ENCODE measurements around the gene SLC38A1. TPM values are rescaled to one million over a fixed set of nuclear protein-coding genes. Genes with fewer than 3 reads are reported as not detected.
"Not testable (repeated sequence)": the region's sequence is repeated elsewhere in the genome, so short reads cannot be mapped to it uniquely, and the experiment has no call there.

SLC38A1 gene
- total RNA-seq, 1 experiment from 2014 or later = 259 TPM

DNA sequence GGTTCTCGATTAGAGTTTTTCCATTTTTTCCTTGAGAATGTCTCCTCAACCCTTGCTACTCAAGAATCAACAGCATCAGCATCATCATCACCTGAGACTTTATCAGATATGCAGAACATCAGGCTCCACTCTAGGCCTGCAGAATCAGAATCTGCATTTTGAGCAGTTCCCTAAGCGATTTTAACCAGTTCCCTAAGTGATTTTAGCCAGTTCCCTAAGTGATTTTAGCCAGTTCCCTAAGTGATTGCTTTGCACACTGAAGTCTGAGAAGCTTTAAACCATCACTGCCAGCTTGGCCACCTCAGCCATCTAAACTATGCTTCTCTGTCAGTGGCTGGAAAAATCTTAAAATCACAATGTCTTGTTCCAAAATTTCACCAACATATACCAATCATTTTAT, 29.4 kb upstream of the SLC38A1 start:
- H3K4me1 Mint-ChIP-seq (ENCODE audit: low read depth, unreplicated experiment) = no peaks in the 10 kb centered on the region
- H3K36me3 ChIP-seq (ENCODE audit: control insufficient read depth, insufficient read depth, low read length) = no peaks in the 10 kb centered on the region
- ChIA-PET POLR2A (no interaction called here), CTCF (interaction anchor here (0.7 kb wide), 1 partner anchor 20 kb away, joined by 3 read pairs; no protein-coding TSS in a partner anchor)
- H3K4me3 Mint-ChIP-seq (ENCODE audit: unreplicated experiment) = no peak overlapping the region
- TF ChIP-seq, protein P1, sequence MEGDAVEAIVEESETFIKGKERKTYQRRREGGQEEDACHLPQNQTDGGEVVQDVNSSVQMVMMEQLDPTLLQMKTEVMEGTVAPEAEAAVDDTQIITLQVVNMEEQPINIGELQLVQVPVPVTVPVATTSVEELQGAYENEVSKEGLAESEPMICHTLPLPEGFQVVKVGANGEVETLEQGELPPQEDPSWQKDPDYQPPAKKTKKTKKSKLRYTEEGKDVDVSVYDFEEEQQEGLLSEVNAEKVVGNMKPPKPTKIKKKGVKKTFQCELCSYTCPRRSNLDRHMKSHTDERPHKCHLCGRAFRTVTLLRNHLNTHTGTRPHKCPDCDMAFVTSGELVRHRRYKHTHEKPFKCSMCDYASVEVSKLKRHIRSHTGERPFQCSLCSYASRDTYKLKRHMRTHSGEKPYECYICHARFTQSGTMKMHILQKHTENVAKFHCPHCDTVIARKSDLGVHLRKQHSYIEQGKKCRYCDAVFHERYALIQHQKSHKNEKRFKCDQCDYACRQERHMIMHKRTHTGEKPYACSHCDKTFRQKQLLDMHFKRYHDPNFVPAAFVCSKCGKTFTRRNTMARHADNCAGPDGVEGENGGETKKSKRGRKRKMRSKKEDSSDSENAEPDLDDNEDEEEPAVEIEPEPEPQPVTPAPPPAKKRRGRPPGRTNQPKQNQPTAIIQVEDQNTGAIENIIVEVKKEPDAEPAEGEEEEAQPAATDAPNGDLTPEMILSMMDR (IDR thresholded peaks at IDR 0.05; ENCODE audit: insufficient read depth in 1 of 2, low read depth in 1 of 2, low read length in 1 of 2, severe bottlenecking in 1 of 2, unreplicated experiment in 1 of 2) = no peak
- H3K36me3 Mint-ChIP-seq (ENCODE audit: insufficient read depth, unreplicated experiment) = no peaks in the 10 kb centered on the region
- no peaks in the 10 kb centered on the region for H3K4me1 ChIP-seq
- H3K27ac Mint-ChIP-seq (ENCODE audit: unreplicated experiment) = no peak overlapping the region
- H3K4me3 ChIP-seq (ENCODE audit: low read depth, low read length) = no peak overlapping the region
- H3K27me3 ChIP-seq (replicated peaks; ENCODE audit: control insufficient read depth, insufficient read depth, low read length) = no peaks in the 10 kb centered on the region
- no peaks in the 10 kb centered on the region for H3K9me3 Mint-ChIP-seq (ENCODE audit: unreplicated experiment)
- no TSS peak for BruUV-seq (replicated peaks)
- H3K27me3 Mint-ChIP-seq (ENCODE audit: insufficient read depth, unreplicated experiment) = peaks cover 11% of the 10 kb centered on the region
- DNase-seq = no peak
- intact Hi-C loops (cut with micrococcal nuclease; ENCODE audit: unreplicated experiment) = no loop called here
- no peaks in the 10 kb centered on the region for H3K9me3 ChIP-seq

DNA sequence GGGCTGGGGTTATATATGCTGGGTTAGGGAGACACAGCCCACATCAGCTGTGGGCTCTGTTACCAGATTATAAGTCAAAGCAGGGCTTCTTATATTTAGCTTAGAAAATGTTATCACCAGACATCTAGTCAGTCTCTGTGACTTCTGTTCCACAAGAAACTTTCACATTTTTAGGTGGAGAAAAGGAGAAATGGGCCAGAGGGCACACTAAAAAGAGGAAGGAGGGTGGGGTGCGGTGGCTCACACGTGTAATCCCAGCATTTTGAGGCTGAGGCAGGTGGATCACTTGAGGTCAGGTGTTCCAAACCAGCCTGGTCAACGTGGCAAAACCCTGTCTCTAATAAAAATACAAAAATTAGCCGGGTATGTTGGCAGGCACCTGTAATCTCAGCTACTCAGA, 28.0 kb upstream of the SLC38A1 start:
- TF ChIP-seq, protein P1 (IDR thresholded peaks at IDR 0.05; ENCODE audit: insufficient read depth in 1 of 2, low read depth in 1 of 2, low read length in 1 of 2, severe bottlenecking in 1 of 2, unreplicated experiment in 1 of 2) = no peak
- BruUV-seq (replicated peaks) = no TSS peak
- Histone ChIP-seq H3K27me3 (replicated peaks; ENCODE audit: control insufficient read depth, insufficient read depth, low read length) (no peaks in the 10 kb centered on the region), H3K36me3 (ENCODE audit: control insufficient read depth, insufficient read depth, low read length) (no peaks in the 10 kb centered on the region), H3K4me1 (no peaks in the 10 kb centered on the region), H3K9me3 (peaks cover 2% of the 10 kb centered on the region; the same call in 1 of the 2 replicates), H3K4me3 (ENCODE audit: low read depth, low read length) (no peak overlapping the region)
- no peak for DNase-seq
- Mint-ChIP-seq H3K36me3 (ENCODE audit: insufficient read depth, unreplicated experiment) (no peaks in the 10 kb centered on the region), H3K9me3 (ENCODE audit: unreplicated experiment) (peaks cover 5% of the 10 kb centered on the region), H3K27ac (ENCODE audit: unreplicated experiment) (no peak overlapping the region), H3K4me1 (ENCODE audit: low read depth, unreplicated experiment) (no peaks in the 10 kb centered on the region), H3K27me3 (ENCODE audit: insufficient read depth, unreplicated experiment) (peaks cover 11% of the 10 kb centered on the region), H3K4me3 (ENCODE audit: unreplicated experiment) (no peak overlapping the region)
- intact Hi-C loops (cut with micrococcal nuclease; ENCODE audit: unreplicated experiment) = no loop called here
- CTCF ChIA-PET = no interaction called here
- POLR2A ChIA-PET = no interaction called here

DNA sequence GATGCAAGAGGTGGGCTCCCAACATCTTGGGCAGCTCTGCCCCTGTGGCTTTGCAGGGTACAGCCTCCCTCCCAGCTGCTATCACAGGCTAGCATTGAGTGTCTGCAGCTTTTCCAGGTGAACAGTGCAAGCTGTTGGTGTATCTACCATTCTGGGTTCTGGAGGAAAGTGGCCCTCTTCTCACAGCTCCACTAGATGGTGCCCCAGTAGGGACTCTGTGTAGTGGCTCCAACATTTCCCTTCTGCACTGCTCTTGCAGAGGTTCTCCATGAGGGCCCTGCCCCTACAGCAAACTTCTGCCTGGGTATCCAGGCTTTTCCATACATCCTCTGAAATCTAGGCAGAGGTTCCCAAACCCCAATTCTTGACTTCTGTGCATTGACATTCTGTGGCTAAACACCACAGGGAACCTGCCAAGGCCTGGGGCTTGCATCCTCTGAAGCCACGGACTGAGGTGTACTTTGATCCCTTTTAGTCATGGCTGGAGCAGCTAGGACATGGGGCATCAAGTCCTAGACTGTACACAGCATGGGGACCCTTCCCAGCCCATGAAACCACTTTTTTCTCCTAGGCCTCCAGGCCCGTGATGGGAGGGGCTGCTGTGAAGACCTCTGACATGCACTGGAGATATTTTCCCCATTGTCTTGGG, 24.0 kb upstream of the SLC38A1 start:
- no peak overlapping the region for H3K4me3 ChIP-seq (ENCODE audit: low read depth, low read length)
- TF ChIP-seq, protein P1 (IDR thresholded peaks at IDR 0.05; ENCODE audit: insufficient read depth in 1 of 2, low read depth in 1 of 2, low read length in 1 of 2, severe bottlenecking in 1 of 2, unreplicated experiment in 1 of 2) = no peak
- no peaks in the 10 kb centered on the region for H3K4me1 ChIP-seq
- POLR2A ChIA-PET = no interaction called here
- Mint-ChIP-seq H3K4me3 (ENCODE audit: unreplicated experiment) (no peak overlapping the region), H3K36me3 (ENCODE audit: insufficient read depth, unreplicated experiment) (no peaks in the 10 kb centered on the region), H3K4me1 (ENCODE audit: low read depth, unreplicated experiment) (no peaks in the 10 kb centered on the region), H3K27me3 (ENCODE audit: insufficient read depth, unreplicated experiment) (peaks cover 13% of the 10 kb centered on the region), H3K27ac (ENCODE audit: unreplicated experiment) (no peak overlapping the region), H3K9me3 (ENCODE audit: unreplicated experiment) (peaks cover 21% of the 10 kb centered on the region)
- peaks cover 19% of the 10 kb centered on the region for H3K9me3 ChIP-seq
- no peaks in the 10 kb centered on the region for H3K36me3 ChIP-seq (ENCODE audit: control insufficient read depth, insufficient read depth, low read length)
- no peaks in the 10 kb centered on the region for H3K27me3 ChIP-seq (replicated peaks; ENCODE audit: control insufficient read depth, insufficient read depth, low read length)
- BruUV-seq (replicated peaks) = no TSS peak
- intact Hi-C loops (cut with micrococcal nuclease; ENCODE audit: unreplicated experiment) = no loop called here
- DNase-seq = no peak
- CTCF ChIA-PET = no interaction called here

DNA sequence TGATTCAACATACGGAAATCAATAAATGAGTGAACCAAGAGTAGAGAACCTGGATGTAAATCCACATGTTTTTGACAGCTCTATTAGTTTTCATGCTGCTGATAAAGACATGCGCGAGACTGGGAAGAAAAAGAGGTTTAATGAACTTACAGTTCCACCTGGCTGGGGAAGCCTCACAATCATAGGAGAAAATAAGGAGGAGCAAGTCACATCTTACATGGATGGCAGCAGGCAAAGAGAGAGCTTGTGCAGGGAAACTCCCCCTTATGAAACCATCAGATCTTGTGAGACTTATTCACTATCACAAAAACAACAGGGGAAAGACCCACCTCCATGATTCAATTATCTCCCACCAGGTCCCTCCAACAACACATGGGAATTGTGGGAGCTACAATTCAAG, 23.1 kb upstream of the SLC38A1 start:
- H3K9me3 ChIP-seq = peaks cover 19% of the 10 kb centered on the region
- POLR2A ChIA-PET; H3K4me1 Mint-ChIP-seq (ENCODE audit: low read depth, unreplicated experiment); H3K4me3 Mint-ChIP-seq (ENCODE audit: unreplicated experiment); BruUV-seq (replicated peaks); intact Hi-C loops (cut with micrococcal nuclease; ENCODE audit: unreplicated experiment); H3K4me1 ChIP-seq; H3K36me3 Mint-ChIP-seq (ENCODE audit: insufficient read depth, unreplicated experiment); H3K27me3 ChIP-seq (replicated peaks; ENCODE audit: control insufficient read depth, insufficient read depth, low read length); H3K36me3 ChIP-seq (ENCODE audit: control insufficient read depth, insufficient read depth, low read length); H3K27me3 Mint-ChIP-seq (ENCODE audit: insufficient read depth, unreplicated experiment); H3K4me3 ChIP-seq (ENCODE audit: low read depth, low read length); CTCF ChIA-PET; H3K27ac Mint-ChIP-seq (ENCODE audit: unreplicated experiment); DNase-seq: not testable (repeated sequence)
- peaks cover 30% of the 10 kb centered on the region for H3K9me3 Mint-ChIP-seq (ENCODE audit: unreplicated experiment)

DNA sequence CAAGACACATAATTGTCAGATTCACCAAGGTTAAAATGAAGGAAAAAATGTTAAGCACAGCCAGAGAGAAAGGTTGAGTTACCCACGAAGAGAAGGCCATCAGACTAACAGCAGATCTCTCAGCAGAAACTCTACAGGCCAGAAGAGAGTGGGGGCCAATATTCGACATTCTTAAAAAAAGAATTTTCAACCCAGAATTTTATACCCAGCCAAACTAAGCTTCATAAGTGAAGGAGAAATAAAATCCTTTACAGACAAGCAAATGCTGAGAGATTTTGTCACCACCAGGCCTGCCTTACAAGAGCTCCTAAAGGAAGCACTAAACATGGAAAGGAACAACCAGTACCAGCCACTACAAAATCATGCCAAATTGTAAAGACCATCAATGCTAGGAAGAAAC, 16.3 kb upstream of the SLC38A1 start:
- CTCF ChIA-PET; H3K27ac Mint-ChIP-seq (ENCODE audit: unreplicated experiment); intact Hi-C loops (cut with micrococcal nuclease; ENCODE audit: unreplicated experiment); H3K4me1 Mint-ChIP-seq (ENCODE audit: low read depth, unreplicated experiment); DNase-seq; H3K4me3 Mint-ChIP-seq (ENCODE audit: unreplicated experiment); POLR2A ChIA-PET; H3K36me3 ChIP-seq (ENCODE audit: control insufficient read depth, insufficient read depth, low read length); BruUV-seq (replicated peaks); H3K4me1 ChIP-seq; H3K27me3 Mint-ChIP-seq (ENCODE audit: insufficient read depth, unreplicated experiment); H3K4me3 ChIP-seq (ENCODE audit: low read depth, low read length); H3K27me3 ChIP-seq (replicated peaks; ENCODE audit: control insufficient read depth, insufficient read depth, low read length); H3K36me3 Mint-ChIP-seq (ENCODE audit: insufficient read depth, unreplicated experiment): not testable (repeated sequence)
- H3K9me3 Mint-ChIP-seq (ENCODE audit: unreplicated experiment) = peaks cover 52% of the 10 kb centered on the region
- peaks cover 37% of the 10 kb centered on the region for H3K9me3 ChIP-seq
